ACHN (cell line): ENCODE results near the gene ANGEL2.
"Not testable (repeated sequence)": the region's sequence is repeated elsewhere in the genome, so short reads cannot be mapped to it uniquely, and the experiment has no call there.

ENCODE experiments used
- DNase-seq: peaks from one replicate; pipeline ENCODE4 v3.0.0-alpha.2; 2015
- in situ Hi-C: cut with HindIII; loops from 2 replicates; pipeline ENCODE4 v1.10.0; 2017; ENCODE audit warnings: low sequenced_read_pairs, low pct_ligation_motif_present, low pct_unique_long_range_greater_than_20kb

ANGEL2 gene

DNA sequence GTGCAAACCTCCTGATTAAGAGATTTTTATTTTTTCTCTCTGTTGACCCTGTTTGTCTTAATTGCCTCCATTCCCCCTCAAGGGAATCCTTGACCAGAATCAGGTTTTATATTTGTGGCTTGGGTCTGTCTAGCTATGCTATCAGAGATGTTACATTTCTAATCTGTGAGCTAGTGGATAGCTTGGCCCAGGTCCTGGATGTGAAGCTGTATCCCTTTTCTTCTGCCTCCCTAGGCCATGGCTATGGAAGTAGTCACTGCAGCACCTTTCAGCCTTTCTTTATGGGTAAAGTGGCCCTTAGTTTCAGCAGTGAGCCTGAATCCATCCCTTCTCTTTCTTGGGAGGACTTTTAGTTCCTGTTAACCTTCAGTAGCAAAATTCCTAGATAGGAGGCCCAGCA, 17.0 kb upstream of the ANGEL2 start:
- DNase-seq = no peak
- in situ Hi-C loops = no loop called here

DNA sequence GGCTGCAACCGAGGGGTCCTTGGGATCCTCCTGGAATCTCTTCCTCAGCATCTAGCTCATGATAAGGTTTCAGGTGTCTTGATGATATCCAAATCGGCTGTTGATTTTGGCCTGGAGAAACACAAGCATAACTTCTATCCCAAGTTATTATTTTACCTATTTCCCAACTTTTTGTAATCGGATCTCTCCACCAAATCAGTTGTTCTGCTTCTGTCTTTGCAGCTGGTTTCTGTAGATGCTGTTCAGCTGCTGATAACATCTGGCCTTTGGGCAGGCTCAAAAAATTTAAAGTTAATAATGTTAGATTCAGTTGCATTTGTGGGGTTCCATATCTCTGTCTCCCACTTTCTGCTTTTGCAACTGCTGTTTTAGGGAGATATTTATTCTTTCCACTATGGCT, 11.4 kb upstream of the ANGEL2 start:
- DNase-seq, in situ Hi-C loops: not testable (repeated sequence)

DNA sequence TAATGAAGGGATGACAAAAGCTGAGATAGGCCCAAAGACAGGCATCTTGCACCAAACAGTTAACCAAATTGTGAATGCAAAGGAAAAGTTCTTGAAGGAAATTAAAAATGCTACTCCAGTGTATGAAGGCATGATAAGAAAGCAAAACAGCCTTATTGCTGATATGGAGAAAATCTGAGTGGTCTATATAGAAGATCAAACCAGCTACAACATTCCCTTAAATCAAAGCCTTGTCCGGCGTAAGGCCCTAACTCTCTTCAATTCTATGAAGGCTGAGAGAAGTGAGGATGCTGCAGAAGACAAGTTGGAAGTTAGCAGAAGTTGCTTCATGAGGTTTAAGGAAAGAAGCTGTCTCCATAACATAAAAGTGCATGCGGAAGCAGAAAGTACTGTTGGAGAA, 4.3 kb upstream of the ANGEL2 start:
- no peak for DNase-seq

DNA sequence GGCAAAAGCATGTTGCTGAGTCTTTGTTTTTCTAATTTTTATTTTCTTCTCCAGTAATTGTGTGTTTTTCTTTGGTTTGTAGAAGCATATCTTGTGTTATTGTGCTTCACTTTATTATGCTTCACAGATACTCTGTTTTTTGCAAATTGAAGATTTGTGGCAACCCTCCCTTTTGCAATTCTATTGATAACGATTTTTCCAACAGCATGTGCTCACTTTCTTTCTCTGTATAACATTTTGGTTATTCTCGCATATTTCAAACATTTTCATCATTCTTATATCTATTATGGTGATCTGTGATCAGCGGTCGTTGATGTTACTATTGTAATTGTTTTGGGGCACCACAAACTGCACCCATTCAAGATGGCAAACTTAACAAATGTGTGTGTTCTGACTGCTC, 3.8 kb upstream of the ANGEL2 start:
- in situ Hi-C loops = no loop called here
- no peak for DNase-seq

More for the DNA sequence above, 4.3 kb upstream of the ANGEL2 start:
- in situ Hi-C loops = no loop called here

DNA sequence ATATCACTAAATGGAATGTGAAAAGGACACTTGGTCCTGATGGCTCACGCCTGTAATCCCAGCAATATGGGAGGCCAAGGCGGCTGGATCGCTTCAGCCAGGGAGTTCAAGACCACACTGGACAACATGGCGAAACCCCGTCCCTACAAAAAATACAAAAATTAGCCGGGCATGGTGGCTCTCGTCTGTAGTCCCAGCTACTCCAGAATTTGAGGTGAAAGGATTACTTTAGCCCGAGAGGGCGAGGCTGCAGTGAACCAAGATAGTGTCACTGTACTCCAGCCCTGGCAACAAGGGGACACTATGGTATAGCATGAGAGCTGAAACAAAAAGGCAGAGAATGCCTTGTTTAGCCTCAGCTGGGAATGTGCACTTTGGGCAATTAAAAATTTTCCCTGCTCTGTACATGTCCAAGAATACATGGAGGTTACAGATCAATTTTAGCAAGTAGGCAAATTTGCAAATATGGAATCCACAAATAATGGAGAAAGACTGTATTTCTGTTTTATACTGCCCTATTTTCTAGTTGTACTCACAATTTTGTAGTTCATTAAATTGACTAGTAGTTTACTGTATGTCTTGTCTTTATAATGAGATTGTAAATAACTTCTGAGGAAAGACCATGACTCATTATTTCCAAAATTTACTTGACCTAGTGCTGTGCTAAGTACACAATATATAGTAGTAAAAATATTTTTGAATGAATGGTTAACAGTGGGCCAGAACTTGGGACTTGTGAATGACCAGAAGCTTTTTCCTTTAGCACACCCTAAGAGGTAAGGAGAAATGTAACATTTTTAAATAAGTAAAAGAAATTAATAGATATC, 2.0 kb upstream of the ANGEL2 start:
- in situ Hi-C loops = no loop called here
- no peak for DNase-seq

DNA sequence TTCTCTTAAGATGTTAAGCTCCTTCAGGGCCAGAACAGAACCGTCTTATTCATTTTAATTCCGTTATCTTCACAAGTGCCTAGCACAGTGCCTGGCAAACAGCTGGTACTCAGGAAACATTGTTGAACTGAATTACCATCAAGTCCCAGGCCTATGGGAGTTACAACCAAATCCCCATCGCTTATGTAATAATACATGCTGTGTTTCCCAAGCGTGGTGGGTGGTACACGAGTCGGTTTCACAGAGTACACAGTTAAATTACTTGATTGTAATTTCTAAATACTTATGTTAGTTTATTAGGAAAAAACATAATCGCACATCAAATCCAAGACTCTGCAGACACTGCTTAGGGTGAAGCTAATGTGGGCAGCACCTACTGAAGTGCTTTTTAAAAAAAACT, 1.0 kb downstream of the ANGEL2 start:
- in situ Hi-C loops = no loop called here
- peak; percentile 26 for DNase-seq

DNA sequence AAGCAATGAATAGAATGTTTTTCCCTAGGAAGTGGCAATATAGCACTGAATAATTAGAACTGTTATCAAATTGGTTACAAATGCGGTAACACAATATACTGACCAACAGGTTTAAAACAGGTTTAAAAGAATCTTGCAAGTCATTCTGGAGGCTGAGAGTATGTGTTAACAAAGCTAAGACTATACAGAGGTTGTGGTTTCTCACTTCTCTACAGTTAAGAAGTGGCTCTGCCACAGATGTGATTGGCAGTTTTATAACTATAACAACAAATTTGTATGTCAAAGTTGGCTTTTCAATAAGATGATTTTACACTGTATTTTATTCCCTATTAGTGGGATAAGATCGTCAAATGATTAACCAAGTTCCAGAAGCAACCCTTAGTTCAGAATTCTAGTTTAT, 7.1 kb downstream of the ANGEL2 start:
- in situ Hi-C loops = no loop called here
- DNase-seq = no peak

DNA sequence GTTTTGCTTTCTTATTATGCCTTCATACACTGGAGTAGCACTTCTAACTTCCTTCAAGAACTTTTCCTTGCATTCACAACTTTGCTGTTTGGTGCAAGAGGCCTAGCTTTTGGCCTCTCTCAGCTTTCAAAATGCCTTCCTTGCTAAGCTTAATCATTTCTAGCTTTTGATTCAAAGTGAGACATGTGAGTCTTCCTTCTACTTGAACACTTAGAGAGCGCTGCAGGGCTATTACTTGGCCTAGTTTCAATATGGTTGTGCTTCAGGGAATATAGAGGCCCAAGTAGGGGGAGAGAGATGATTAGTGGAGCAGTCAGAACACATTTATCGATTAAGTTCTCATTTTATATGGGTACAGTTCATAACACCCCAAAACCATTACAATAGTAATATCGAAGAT, 12.4 kb downstream of the ANGEL2 start:
- in situ Hi-C loops = no loop called here

DNA sequence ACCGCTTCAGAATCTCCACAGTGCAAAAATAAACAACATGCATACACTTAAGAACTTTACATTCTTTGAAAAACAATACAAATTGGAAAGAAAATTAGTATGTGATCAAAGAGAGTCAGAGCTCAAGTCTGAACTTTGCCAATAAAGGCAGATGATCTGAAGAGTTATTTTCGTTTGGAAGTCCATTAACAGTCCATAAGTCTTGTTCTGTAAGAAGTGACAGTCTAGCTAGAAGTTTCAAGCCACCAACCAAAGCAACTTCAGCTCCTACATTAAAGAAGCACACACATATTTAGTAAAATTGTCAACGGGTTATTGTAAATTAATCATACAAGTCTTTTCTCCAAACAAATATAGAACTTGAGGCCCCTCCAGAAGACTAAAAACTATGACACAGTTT, 20.7 kb downstream of the ANGEL2 start:
- in situ Hi-C loops = no loop called here
- no peak for DNase-seq

More for the DNA sequence above, 12.4 kb downstream of the ANGEL2 start:
- DNase-seq = no peak

DNA sequence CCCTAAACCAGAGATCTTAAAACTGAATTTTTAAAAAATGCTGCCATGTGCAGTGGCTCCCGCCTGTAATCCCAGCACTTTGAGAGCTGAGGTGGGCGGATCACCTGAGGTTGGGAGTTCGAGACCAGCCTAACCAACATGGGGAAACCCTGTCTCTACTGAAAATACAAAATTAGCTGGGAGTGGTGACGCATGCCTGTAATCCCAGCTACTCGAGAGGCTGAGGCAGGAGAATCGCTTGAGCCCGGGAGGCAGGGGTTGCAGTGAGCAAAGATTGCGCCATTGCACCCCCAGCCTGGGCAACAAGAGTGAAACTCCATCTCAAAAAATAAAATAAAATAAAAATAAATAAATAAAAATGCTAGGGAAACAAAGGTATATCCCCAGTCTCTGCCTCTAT, 21.7 kb downstream of the ANGEL2 start:
- DNase-seq, in situ Hi-C loops: not testable (repeated sequence)

DNA sequence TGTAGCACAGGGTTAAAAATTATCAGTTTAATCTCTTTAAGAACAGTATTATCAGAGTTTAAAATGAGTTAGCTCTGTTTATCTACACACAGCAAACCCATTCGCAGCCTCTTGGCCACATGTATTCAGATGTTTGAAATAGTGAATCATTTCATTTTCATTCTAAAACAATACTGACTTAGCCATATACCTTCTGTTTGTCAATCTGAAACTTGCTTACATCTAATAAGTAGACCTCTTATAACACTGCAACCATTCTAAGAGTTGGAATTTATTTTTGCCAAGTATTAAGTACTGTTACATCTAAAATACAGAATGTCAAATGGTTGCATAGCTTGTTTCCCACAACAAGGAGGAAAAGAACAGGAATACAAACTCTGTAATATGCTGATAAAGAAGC, 25.4 kb downstream of the ANGEL2 start:
- DNase-seq = no peak
- in situ Hi-C loops = no loop called here

DNA sequence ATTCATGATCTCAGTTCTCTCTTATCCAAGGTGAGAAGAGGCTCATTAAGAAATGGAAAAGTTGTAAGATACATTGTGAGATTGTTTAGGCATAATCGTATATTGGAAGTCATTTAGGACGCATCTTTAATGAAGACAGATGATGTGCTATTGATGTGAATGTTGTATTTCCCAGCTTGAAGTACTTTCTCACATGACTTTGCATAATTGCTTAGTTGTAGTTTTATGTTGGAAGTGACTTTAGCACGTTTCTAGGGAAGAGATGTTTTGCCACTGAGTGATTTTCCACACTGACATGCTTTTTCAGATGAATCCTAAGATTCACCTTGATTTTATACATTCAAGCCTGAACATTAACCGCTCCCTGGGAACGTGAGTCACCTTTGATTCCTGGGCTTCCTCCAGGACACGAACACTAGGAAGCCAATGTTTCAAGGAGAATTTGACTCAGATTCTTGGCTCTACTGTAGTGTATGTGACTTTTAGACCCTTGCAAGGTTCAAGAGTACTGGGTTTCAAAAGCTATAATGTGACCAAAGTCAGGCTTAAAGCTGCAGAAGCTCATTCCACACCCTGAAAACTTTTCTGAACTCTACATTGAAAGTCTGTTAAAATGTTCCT, 27.9 kb downstream of the ANGEL2 start:
- in situ Hi-C loops = no loop called here

DNA sequence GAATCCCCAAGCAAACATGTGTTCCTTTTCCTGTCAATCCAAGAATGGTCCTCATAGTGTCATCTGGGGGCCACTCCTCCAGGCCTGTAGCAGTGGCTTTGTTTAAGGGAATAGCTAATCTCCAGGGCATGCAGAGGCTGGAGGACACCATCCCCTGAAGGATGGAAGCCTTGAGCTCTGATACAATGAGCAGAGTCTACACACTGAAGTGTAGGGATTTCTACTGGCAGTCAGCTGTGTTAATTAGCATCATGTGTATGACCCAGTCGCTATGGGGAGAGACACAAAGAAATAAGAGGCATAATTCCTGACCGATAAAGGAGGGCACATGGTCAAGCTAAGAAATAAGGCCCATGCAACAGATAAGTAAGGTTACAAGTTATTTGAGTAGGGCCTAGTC, 29.1 kb downstream of the ANGEL2 start:
- no peak for DNase-seq
- in situ Hi-C loops = no loop called here

More for the DNA sequence above, 27.9 kb downstream of the ANGEL2 start:
- DNase-seq = peak; percentile 23

DNA sequence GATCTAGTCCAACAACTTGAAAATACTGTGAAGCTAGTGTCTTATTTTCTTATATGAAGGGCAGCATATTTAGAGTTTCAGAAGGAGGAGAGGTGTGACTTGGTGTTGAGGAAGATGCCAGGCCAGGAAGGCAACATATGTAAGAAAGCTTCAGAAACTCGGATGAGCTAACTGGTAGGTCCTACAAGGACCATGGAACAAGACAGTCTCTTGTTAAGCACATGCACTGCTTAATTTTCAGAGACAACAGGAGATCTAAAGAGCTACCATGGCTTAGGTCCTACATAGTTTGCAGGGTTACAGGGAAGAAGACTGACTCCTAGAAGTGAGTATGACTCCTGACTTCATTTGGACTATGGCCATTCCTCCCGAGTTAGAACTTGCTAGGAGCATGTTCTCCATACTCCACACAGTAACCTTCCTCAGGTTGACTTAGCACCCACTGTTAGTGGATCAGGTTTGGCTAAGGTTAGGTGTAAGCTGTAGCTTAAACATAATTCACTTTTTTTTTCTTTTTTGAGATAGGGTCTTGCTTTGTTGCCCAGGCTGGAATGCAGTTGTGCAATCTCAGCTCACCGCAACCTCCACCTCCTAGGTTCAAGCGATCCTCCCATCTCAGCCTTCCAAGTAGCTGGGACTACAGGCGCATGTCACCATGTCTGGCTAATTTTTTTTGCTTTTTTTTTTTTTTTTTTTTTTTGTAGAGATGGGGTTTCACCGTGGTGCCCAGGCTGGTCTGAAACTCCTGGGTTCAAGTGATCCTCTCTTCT, 31.0 kb downstream of the ANGEL2 start:
- DNase-seq = no peak
- in situ Hi-C loops = no loop called here

DNA sequence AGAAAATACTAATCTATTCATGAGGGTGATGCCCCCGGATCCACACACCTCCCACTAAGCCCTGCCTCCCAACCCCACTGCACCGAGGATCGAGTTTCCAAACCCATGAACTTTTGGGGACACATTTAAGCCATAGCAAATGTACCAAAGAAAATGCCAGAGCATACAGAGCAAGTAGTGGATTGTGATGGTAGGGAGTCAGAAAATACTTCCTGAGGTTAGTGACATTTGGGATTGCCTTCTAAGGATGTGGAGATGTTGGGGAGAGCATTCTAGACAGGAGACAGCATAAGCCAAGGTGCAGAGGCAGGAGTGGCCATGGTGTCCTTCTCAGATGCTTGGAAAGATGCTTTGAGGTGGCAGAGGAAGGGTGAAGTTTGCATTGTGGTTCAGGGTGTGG, 32.2 kb downstream of the ANGEL2 start:
- in situ Hi-C loops = no loop called here
- DNase-seq = no peak

DNA sequence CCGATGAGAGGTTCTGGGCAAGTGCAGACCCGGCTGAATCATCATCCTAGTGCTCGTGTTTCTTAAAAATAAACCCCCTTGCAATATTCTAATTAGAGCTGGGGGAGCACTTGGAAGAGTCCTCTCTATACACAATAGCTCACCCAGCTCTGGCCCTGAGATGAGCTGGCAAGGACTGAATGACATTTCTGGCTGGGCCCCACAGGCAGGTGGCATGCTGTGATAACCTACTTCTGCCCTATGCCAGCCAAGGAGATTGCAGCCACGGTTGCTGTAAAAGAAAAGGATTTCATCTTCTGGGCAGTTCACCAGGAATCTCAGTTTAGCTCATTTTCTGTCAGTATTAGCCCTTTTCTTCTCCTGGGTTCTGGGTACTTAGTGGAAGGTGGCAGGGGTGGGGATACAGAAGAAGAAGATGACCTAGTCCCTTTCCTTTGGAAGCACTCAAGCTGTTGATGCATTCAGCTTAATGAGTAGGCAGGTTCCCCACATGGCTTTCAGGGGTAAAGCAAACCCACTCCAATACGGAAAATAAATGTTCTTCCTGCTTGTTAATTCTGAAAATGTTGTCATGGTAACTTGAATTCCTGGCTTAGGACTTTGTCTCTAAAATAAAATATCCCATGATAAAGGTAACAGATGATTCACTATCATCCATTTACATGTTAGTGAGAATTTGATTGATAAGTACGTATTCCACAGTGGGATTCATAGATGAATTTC, 33.1 kb downstream of the ANGEL2 start:
- in situ Hi-C loops = no loop called here

DNA sequence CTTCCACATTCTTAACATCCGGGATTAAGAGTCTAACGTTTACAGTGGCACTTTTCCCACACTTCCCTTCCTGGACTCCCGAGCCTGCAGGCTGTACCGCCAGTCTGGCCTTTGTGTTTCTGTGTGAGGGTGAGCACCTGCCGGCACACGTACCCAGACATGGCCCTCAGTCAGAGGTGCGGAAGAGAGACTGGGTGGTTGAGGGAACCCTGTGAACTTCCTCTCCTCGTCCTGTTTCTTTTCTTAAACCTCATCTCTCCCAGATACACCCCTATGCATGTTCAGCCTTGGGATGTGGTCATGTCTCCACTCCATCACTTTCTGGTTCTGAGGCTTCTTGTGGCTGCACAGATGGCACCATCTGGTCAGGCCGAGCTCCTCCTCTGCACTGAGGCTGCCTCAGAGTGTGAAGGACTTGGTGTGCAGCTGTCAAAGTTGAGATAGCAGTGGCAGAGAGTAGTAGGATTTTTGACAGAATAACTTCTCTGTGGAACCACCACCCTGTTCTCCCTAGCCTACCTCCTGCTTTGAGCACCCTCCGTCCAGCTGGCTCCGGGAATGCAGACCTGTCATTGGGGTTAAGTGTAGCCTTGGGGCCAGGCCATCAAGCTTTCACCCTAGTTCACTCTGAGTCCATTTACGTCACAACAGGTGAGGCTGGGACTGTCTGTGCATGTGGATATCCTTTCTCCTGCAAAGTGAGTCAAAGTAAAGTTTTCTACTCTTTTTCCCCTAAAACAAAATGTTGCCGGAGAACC, 33.9 kb downstream of the ANGEL2 start:
- no peak for DNase-seq
- in situ Hi-C loops = no loop called here

More for the DNA sequence above, 33.1 kb downstream of the ANGEL2 start:
- DNase-seq = no peak

DNA sequence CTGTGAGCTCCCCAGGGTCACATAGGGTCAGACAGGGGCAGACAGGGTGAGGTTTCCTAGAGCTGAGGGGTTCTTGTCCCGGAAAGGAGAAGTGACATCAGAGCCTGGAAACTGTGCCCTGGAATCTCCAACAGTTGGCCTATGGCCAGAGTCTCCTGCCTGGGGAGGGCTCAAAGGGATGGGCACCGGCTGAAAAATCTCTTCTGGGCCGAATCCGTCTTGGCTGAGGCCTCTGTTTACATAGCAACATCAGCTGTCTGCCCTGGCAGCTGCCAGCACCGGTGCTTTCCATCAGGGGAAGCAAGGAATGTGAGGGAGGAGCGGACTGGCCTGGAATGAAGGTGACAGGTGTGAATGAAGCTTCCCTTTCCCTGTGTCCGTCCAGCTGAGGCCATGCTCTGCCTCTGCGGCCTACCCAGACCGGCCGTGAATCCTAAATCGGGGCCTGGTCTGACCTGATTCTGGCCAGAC, 34.6 kb downstream of the ANGEL2 start:
- DNase-seq = no peak
- in situ Hi-C loops = no loop called here
